Parathyroid adenoma (tissue), 2 donors: ENCODE measurements around the gene ATL3.
A peak's percentile ranks its signal among the peaks of the same experiment; 100 is the strongest.

Source experiments
- H2AFZ ChIP-seq: fragments of 300-600 bp; sonication (generic); one replicate; pipeline ENCODE4 v1.7.0; 2017; ENCODE audit warnings: antibody characterized with exemption, mild to moderate bottlenecking
- H3K27ac ChIP-seq: fragments of 300-600 bp; sonication (generic); one replicate; pipeline ENCODE4 v1.7.0; 2017
- H3K27me3 ChIP-seq: fragments of 300-600 bp; sonication (generic); one replicate; pipeline ENCODE4 v1.7.0; 2017; ENCODE audit warnings: low read length; ENCODE audit not compliant: control insufficient read depth, insufficient read depth
- H3K36me3 ChIP-seq: fragments of 300-600 bp; sonication (generic); one replicate; pipeline ENCODE4 v1.7.0; 2017; ENCODE audit warnings: low read length; ENCODE audit not compliant: control insufficient read depth, insufficient read depth
- H3K4me1 ChIP-seq: fragments of 300-600 bp; sonication (generic); one replicate; pipeline ENCODE4 v1.7.0; 2017; ENCODE audit warnings: control low read depth
- H3K4me2 ChIP-seq: fragments of 300-600 bp; sonication (generic); one replicate; pipeline ENCODE4 v1.7.0; 2017; ENCODE audit warnings: low read length
- H3K4me3 ChIP-seq: fragments of 300-600 bp; sonication (generic); one replicate; pipeline ENCODE4 v1.7.0; 2017; ENCODE audit warnings: low read depth, low read length
- H3K79me2 ChIP-seq: fragments of 300-600 bp; sonication (generic); one replicate; pipeline ENCODE4 v1.7.0; 2017; ENCODE audit warnings: control low read depth
- H3K9ac ChIP-seq: fragments of 300-600 bp; sonication (generic); one replicate; pipeline ENCODE4 v1.7.0; 2017; ENCODE audit warnings: mild to moderate bottlenecking
- H3K9me3 ChIP-seq: fragments of 300-600 bp; sonication (generic); one replicate; pipeline ENCODE4 v1.7.0; 2017; ENCODE audit warnings: low read length; ENCODE audit not compliant: control insufficient read depth
- CTCF ChIP-seq: fragments of 300-600 bp; sonication (generic); IDR thresholded peaks from one replicate; pipeline ENCODE4 v1.7.0; 2017; ENCODE audit warnings: antibody characterized with exemption, mild to moderate bottlenecking
- donor health status: primary hyperparathyroidism.

ATL3 gene

GRCh38 chr11:63592975-63593395 lies 78.2 kb downstream of the ATL3 start:
- no peaks in the 10 kb centered on the region for H3K9me3 ChIP-seq
- no peak overlapping the region for H3K9ac ChIP-seq
- peak; percentile 38 for TF ChIP-seq CTCF
- H2AFZ ChIP-seq = no peak overlapping the region
- no peaks in the 10 kb centered on the region for H3K4me1 ChIP-seq
- H3K27ac ChIP-seq = no peak overlapping the region
- no peak overlapping the region for H3K4me2 ChIP-seq
- H3K79me2 ChIP-seq = no peaks in the 10 kb centered on the region
- no peak overlapping the region for H3K4me3 ChIP-seq
- no peaks in the 10 kb centered on the region for H3K27me3 ChIP-seq
- no peaks in the 10 kb centered on the region for H3K36me3 ChIP-seq

- H3K79me2 ChIP-seq = no peaks in the 10 kb centered on the region
- H3K36me3 ChIP-seq = no peaks in the 10 kb centered on the region
- no peaks in the 10 kb centered on the region for H3K9me3 ChIP-seq
- no peak overlapping the region for H2AFZ ChIP-seq
- no peak overlapping the region for H3K4me3 ChIP-seq
- H3K9ac ChIP-seq = no peak overlapping the region
- no peaks in the 10 kb centered on the region for H3K4me1 ChIP-seq
- no peaks in the 10 kb centered on the region for H3K27me3 ChIP-seq
- no peak for TF ChIP-seq CTCF
- H3K27ac ChIP-seq = no peak overlapping the region
- no peak overlapping the region for H3K4me2 ChIP-seq
Observed at GRCh38 chr11:63590024-63590788, 81.0 kb downstream of the ATL3 start.

- Histone ChIP-seq H3K79me2 (no peaks in the 10 kb centered on the region), H3K36me3 (no peaks in the 10 kb centered on the region), H3K27me3 (no peaks in the 10 kb centered on the region), H2AFZ (no peak overlapping the region), H3K4me1 (no peaks in the 10 kb centered on the region), H3K9me3 (no peaks in the 10 kb centered on the region), H3K27ac (no peak overlapping the region), H3K9ac (no peak overlapping the region), H3K4me3 (no peak overlapping the region), H3K4me2 (no peak overlapping the region)
- TF ChIP-seq CTCF = no peak
Observed at GRCh38 chr11:63589000-63589399, 82.2 kb downstream of the ATL3 start.

GRCh38 chr11:63586451-63587166 lies 84.6 kb downstream of the ATL3 start:
- no peak for TF ChIP-seq CTCF
- Histone ChIP-seq H3K4me1 (no peaks in the 10 kb centered on the region), H3K36me3 (no peaks in the 10 kb centered on the region)

More at GRCh38 chr11:63586451-63587166, 84.6 kb downstream of the ATL3 start:
- H3K9ac ChIP-seq = no peak overlapping the region
- no peak overlapping the region for H3K27ac ChIP-seq
- no peaks in the 10 kb centered on the region for H3K9me3 ChIP-seq
- H3K79me2 ChIP-seq = no peaks in the 10 kb centered on the region
- H3K4me2 ChIP-seq = no peak overlapping the region
- no peak overlapping the region for H2AFZ ChIP-seq
- no peak overlapping the region for H3K4me3 ChIP-seq
- no peaks in the 10 kb centered on the region for H3K27me3 ChIP-seq
